Stomach (tissue), 9 donors: ENCODE data around the gene ASCC2. TPM values are rescaled to one million over a fixed set of nuclear protein-coding genes. Genes with fewer than 3 reads are reported as not detected.

Experiments
- DNase-seq, 2 donors: peaks; one replicate each; pipeline versions ENCODE4 v3.0.0 to v3.0.0-alpha.2; 2013 to 2019
- H3K27ac ChIP-seq, 5 donors: fragments of 200-600 bp in 4 of 5; sonication (generic) in 4 of 5; one replicate each; pipeline ENCODE4 v1.5.1; 2013 to 2019; ENCODE audit warnings: mild to moderate bottlenecking in 1 of 5, moderate library complexity in 1 of 5
- H3K27me3 ChIP-seq, 3 donors: fragments of 200-600 bp; sonication (generic); one replicate each; pipeline ENCODE4 v1.5.1; 2017 to 2019; ENCODE audit warnings: mixed run types in 1 of 3
- H3K36me3 ChIP-seq, 4 donors: fragments of 200-600 bp; sonication (generic); 1 replicate in 3 of 4; 2 replicates in 1 of 4; pipeline ENCODE4 v1.5.1; 2016 to 2019
- H3K4me1 ChIP-seq, 4 donors: fragments of 200-600 bp; sonication (generic); one replicate each; pipeline ENCODE4 v1.5.1; 2016 to 2019
- H3K4me3 ChIP-seq, 4 donors: fragments of 200-600 bp; sonication (generic) in 3 of 4; one replicate each; pipeline ENCODE4 v1.5.1; 2016 to 2019; ENCODE audit warnings: mild to moderate bottlenecking in 1 of 4
- H3K9me3 ChIP-seq, 4 donors: fragments of 200-600 bp; sonication (generic); one replicate each; pipeline ENCODE4 v1.5.1; 2016 to 2019
- CTCF ChIP-seq, 7 experiments: fragments of 450-650 bp in 4 of 7; fragments of 200-600 bp in 3 of 7; sonication (generic) in 3 of 7; IDR thresholded peaks; one replicate each; pipeline ENCODE4 v1.5.1; 2016 to 2019; ENCODE audit warnings: antibody characterized with exemption in 7 of 7, control low read depth in 2 of 7, mild to moderate bottlenecking in 1 of 7
- EP300 ChIP-seq: sonication (generic); formaldehyde crosslinking; IDR thresholded peaks from one replicate; pipeline ENCODE4 v1.6.1; 2017; ENCODE audit warnings: antibody characterized with exemption
- POLR2A ChIP-seq, 4 donors: fragments of 450-650 bp; IDR thresholded peaks; one replicate each; pipeline ENCODE4 v1.6.1; 2016; ENCODE audit warnings: antibody characterized with exemption in 4 of 4, control low read depth in 2 of 4, mild to moderate bottlenecking in 1 of 4, moderate library complexity in 1 of 4
- POLR2AphosphoS5 ChIP-seq, 3 donors: sonication (generic); formaldehyde crosslinking; IDR thresholded peaks; one replicate each; pipeline ENCODE4 v1.6.1; 2016; ENCODE audit warnings: antibody characterized with exemption in 3 of 3
- WGBS, 5 donors: extraction: QIAGEN DNeasy Blood & Tissue Kit in 3 of 5; methylation state at CpG; one replicate each; pipeline versions ENCODE4 v1.1.5 to v1.1.7; 2013 to 2018; 5-methylcytosine and 5-hydroxymethylcytosine counted together
- intact Hi-C: fragments of 100-400 bp; cut with DNase I; formaldehyde crosslinking; loops from one replicate; pipeline ENCODE4 v1.15.1; 2023; ENCODE audit warnings: low total_unique reads
- polyA plus RNA-seq, 3 donors: library from polyadenylated mRNA; stranded (reverse); fragments of 200-250 nt; gene quantifications; one replicate each; pipeline ENCODE4 v1.2.3, GENCODE V29; 2013
- total RNA-seq, 5 donors: library from RNA; depleted of rRNA; stranded (reverse); fragments of >200 nt; gene quantifications; one replicate each; pipeline versions ENCODE4 v1.1.0 to v1.2.3, GENCODE V29; 2014 to 2016
- donor health status: healthy with polysubstance abuse.
- donor health status: Bipolar disorder and iron deficiency.
- donor health status: healthy.

The ASCC2 gene
- total and polyA plus RNA-seq, 8 donors = 39.7 to 129 (median 67.3) TPM

GRCh38 chr22:29744902-29745301 is 93.2 kb downstream of the ASCC2 start:
- no peaks in the 10 kb centered on the region for H3K9me3 ChIP-seq
- H3K4me3 ChIP-seq = no peak overlapping the region
- TF ChIP-seq CTCF (IDR thresholded peaks at IDR 0.05) (no peak), POLR2A (IDR thresholded peaks at IDR 0.05) (no peak), EP300 (no peak), POLR2AphosphoS5 (IDR thresholded peaks at IDR 0.05) (no peak)
- H3K36me3 ChIP-seq = peaks cover 17 to 90% (median 78%) of the 10 kb centered on the region in 4 donors
- 58 to 73% (median 69%) methylated on average over 8 of the region's 8 CpGs for WGBS, 5 donors
- H3K4me1 ChIP-seq = no peaks in the 10 kb centered on the region
- no peak overlapping the region for H3K27ac ChIP-seq
- DNase-seq = peak; percentile 35 to 57
- H3K27me3 ChIP-seq = no peaks in the 10 kb centered on the region
- intact Hi-C loops = no loop called here

- no peak overlapping the region for H3K27ac ChIP-seq
- no peaks in the 10 kb centered on the region for H3K27me3 ChIP-seq
- 78 to 84% (median 82%) methylated on average over 11 to 13 of the region's 13 CpGs for WGBS, 5 donors
- no peak overlapping the region for H3K4me3 ChIP-seq
- no peaks in the 10 kb centered on the region for H3K9me3 ChIP-seq
- peaks cover 7 to 100% (median 89%) of the 10 kb centered on the region in 4 donors for H3K36me3 ChIP-seq
- TF ChIP-seq CTCF (IDR thresholded peaks at IDR 0.05) = no peak
- no peak for TF ChIP-seq EP300
- TF ChIP-seq POLR2A (IDR thresholded peaks at IDR 0.05) = no peak
- no peak for DNase-seq
- no peaks in the 10 kb centered on the region for H3K4me1 ChIP-seq
- intact Hi-C loops = no loop called here
Measured at GRCh38 chr22:29742326-29742725, 95.7 kb downstream of the ASCC2 start.

- no peak for DNase-seq
- no peak for TF ChIP-seq EP300
- TF ChIP-seq POLR2A (IDR thresholded peaks at IDR 0.05) = no peak
- TF ChIP-seq CTCF (IDR thresholded peaks at IDR 0.05) = no peak
- no peak for TF ChIP-seq POLR2AphosphoS5 (IDR thresholded peaks at IDR 0.05)
- intact Hi-C loops = no loop called here
- Histone ChIP-seq H3K4me3 (no peak overlapping the region), H3K36me3 (peaks cover 3 to 100% (median 86%) of the 10 kb centered on the region in 4 donors), H3K9me3 (no peaks in the 10 kb centered on the region), H3K4me1 (no peaks in the 10 kb centered on the region), H3K27me3 (no peaks in the 10 kb centered on the region), H3K27ac (no peak overlapping the region)
- 80 to 90% (median 88%) methylated on average over 2 of the region's 2 CpGs for WGBS, 5 donors
Measured at GRCh38 chr22:29741926-29742325, 96.1 kb downstream of the ASCC2 start.

GRCh38 chr22:29740216-29740615 is 97.9 kb downstream of the ASCC2 start:
- Histone ChIP-seq H3K27me3 (no peaks in the 10 kb centered on the region), H3K36me3 (peaks cover 0 to 93% (median 80%) of the 10 kb centered on the region in 4 donors), H3K4me1 (no peaks in the 10 kb centered on the region), H3K27ac (no peak overlapping the region), H3K9me3 (no peaks in the 10 kb centered on the region), H3K4me3 (no peak overlapping the region)
- TF ChIP-seq POLR2A (IDR thresholded peaks at IDR 0.05) = no peak
- no peak for TF ChIP-seq EP300
- TF ChIP-seq CTCF (IDR thresholded peaks at IDR 0.05) = no peak
- no peak for TF ChIP-seq POLR2AphosphoS5 (IDR thresholded peaks at IDR 0.05)
- intact Hi-C loops = no loop called here
- 94 to 98% (median 95%) methylated on average over 4 to 5 of the region's 5 CpGs for WGBS, 5 donors
- DNase-seq = no peak
